NT2/D1 (cell line): ENCODE data around the gene CEP250.

Experiments
- YY1 ChIP-seq: IDR thresholded peaks from 2 replicates; pipeline ENCODE4 v1.6.1; 2011; ENCODE audit not compliant: insufficient read length, insufficient read depth
- ZNF274 ChIP-seq: IDR thresholded peaks from 2 replicates; pipeline ENCODE4 v1.6.1; 2011; ENCODE audit warnings: mild to moderate bottlenecking, low read depth, low read length

- TF ChIP-seq ZNF274, result no peak
- TF ChIP-seq YY1, result no peak
Measured at GRCh38 chr20:35514371-35514932, 59.1 kb downstream of the CEP250 start.
